ENCODE measurements around the gene SUCLG2. TPM values are rescaled to one million over a fixed set of nuclear protein-coding genes. Genes with fewer than 3 reads are reported as not detected.

Gene SUCLG2
- total RNA-seq, 2 experiments from 2014 or later = 58.2 to 61.1 TPM

DNA sequence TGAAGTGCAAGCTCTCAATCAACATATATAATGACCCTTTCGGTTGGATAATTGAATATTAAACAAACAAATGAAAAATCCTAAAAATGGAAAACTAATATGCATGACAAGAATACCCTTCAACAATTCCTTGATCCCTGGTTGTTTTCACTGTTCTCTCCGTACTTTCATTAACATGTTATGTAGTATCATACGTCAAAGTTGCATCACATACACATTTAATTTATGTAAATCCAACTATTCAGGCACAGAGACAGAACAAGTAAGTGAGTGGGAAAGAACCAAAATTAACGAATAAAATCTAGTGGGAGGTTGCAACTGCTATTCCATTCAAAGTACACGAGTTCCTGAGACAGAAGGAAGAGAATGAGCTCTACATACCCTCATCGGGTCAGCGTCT is 176.0 kb downstream of the SUCLG2 start:
- POLR2A ChIA-PET = no interaction called here
- CTCF ChIA-PET = interaction anchor here (1.2 kb wide), 1 partner anchor 15 kb away, joined by 3 read pairs; no protein-coding TSS in a partner anchor
- no peaks in the 10 kb centered on the region for H3K9me3 Mint-ChIP-seq (ENCODE audit: low read depth)
- no peaks in the 10 kb centered on the region for H3K27me3 Mint-ChIP-seq
- DNase-seq = no peak
- H3K36me3 Mint-ChIP-seq (ENCODE audit: low read depth) = peaks cover 40% of the 10 kb centered on the region
- H3K27ac Mint-ChIP-seq = no peak overlapping the region
- intact Hi-C loops (cut with DNase I, micrococcal nuclease) = no loop called here
- H3K4me1 Mint-ChIP-seq = peaks cover 7% of the 10 kb centered on the region
- ATAC-seq = no peak
- no peak overlapping the region for H3K4me3 Mint-ChIP-seq

DNA sequence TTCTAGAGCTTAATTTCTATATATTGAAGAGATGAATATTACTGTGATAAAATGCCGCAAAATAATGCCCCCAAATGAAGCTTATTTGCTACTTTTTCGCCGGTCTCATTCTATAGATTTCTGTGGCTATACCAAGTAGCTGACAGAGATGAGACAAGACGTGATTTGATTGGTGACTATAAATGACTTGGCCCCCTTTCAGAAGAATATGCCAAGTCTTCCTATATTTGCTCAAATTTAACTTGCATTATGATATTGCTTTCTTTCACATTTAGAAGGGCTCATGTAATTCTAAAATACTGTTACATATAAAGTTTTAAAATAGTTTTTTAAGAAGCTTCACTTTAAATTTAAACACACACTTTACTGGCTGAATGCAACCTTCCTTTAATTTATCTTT is 180.1 kb downstream of the SUCLG2 start:
- no peaks in the 10 kb centered on the region for H3K9me3 Mint-ChIP-seq (ENCODE audit: low read depth)
- ATAC-seq = no peak

DNA sequence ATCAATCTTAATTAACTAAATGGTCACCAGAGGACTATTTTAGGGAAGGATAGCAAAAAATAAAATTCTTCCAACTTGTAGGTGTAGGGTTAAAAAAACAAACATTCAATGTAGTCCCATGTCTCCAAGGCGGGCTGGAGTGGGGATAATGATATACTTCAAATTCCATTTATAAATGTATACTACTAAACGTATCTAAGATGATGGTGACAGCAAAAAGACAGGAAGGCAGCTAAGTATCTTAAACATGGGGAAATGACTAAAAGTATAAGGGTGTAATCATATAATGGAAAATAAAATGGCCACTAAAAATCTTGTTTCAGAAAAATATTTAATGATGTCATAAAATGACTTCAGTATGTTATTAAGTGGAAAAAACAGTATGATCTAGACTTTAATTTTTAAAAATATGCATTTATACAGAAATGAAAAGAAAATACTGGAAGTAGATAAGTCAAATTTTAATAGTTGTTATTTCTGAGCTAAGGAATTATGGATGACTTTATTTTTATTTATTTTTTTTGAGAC is 181.7 kb downstream of the SUCLG2 start:
- ChIA-PET CTCF (no interaction called here), POLR2A (no interaction called here)
- no peak for DNase-seq
- H3K27ac Mint-ChIP-seq = no peak overlapping the region
- intact Hi-C loops (cut with DNase I, micrococcal nuclease) = no loop called here
- no peaks in the 10 kb centered on the region for H3K9me3 Mint-ChIP-seq (ENCODE audit: low read depth)
- peaks cover 36% of the 10 kb centered on the region for H3K36me3 Mint-ChIP-seq (ENCODE audit: low read depth)
- ATAC-seq = no peak
- H3K4me1 Mint-ChIP-seq = peaks cover 5% of the 10 kb centered on the region
- no peaks in the 10 kb centered on the region for H3K27me3 Mint-ChIP-seq
- no peak overlapping the region for H3K4me3 Mint-ChIP-seq

More for the DNA sequence above, 180.1 kb downstream of the SUCLG2 start:
- no peak overlapping the region for H3K27ac Mint-ChIP-seq
- peaks cover 5% of the 10 kb centered on the region for H3K4me1 Mint-ChIP-seq
- POLR2A ChIA-PET = no interaction called here
- no peak for DNase-seq
- H3K27me3 Mint-ChIP-seq = no peaks in the 10 kb centered on the region
- no peak overlapping the region for H3K4me3 Mint-ChIP-seq
- intact Hi-C loops (cut with DNase I, micrococcal nuclease) = no loop called here
- CTCF ChIA-PET = interaction anchor here (0.7 kb wide), 1 partner anchor 15 kb away, joined by 3 read pairs; no protein-coding TSS in a partner anchor
- H3K36me3 Mint-ChIP-seq (ENCODE audit: low read depth) = peaks cover 33% of the 10 kb centered on the region

DNA sequence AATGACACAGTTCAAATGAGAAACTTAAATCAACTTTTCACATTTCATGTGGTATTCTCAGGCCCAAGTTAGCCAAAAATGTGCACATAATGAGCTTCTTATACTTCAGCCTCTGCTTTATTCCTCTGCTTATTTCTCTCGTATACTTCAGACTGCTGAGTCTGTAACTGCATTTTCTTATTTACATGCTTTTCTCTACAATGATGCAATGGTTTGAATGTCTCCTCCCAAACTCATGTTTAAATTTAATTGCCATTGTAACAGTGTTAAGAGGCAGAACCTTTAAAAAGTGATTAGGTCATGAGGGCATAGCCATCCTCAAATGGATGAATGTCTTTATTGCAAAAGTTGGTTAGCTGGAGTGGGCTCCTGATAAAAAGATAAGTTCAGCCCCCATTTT is 184.2 kb downstream of the SUCLG2 start:
- intact Hi-C loops (cut with DNase I, micrococcal nuclease) = no loop called here
- ATAC-seq (no peak), DNase-seq (no peak)
- CTCF ChIA-PET = no interaction called here
- H3K4me3 Mint-ChIP-seq = no peak overlapping the region
- POLR2A ChIA-PET = no interaction called here
- H3K27ac Mint-ChIP-seq = no peak overlapping the region
- peaks cover 32% of the 10 kb centered on the region for H3K36me3 Mint-ChIP-seq (ENCODE audit: low read depth)
- no peaks in the 10 kb centered on the region for H3K9me3 Mint-ChIP-seq (ENCODE audit: low read depth)
- no peaks in the 10 kb centered on the region for H3K4me1 Mint-ChIP-seq
- H3K27me3 Mint-ChIP-seq = no peaks in the 10 kb centered on the region

DNA sequence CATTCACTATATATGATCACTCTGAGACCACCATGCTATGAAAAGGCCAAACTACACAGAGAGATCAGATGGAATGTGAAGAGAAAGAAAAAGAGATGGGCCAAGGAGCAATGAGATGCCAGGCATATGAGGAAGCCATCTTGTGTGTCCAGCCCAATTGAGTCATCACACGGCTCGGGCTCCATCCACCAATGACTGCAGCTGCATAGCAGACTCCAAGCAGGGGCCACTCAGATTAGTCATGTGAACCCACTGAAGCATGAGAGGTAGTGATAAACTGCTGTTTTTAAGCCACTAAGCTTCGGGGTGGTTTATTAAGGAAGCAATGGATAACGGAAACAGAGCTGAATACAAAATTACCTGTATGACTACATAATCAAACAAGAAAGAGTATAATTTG is 185.9 kb downstream of the SUCLG2 start:
- ChIA-PET CTCF (no interaction called here), POLR2A (no interaction called here)
- no peak overlapping the region for H3K4me3 Mint-ChIP-seq
- H3K4me1 Mint-ChIP-seq = no peaks in the 10 kb centered on the region
- intact Hi-C loops (cut with DNase I, micrococcal nuclease) = no loop called here
- DNase-seq (no peak), ATAC-seq (no peak)
- H3K36me3 Mint-ChIP-seq (ENCODE audit: low read depth) = peaks cover 29% of the 10 kb centered on the region
- no peaks in the 10 kb centered on the region for H3K27me3 Mint-ChIP-seq
- H3K27ac Mint-ChIP-seq = no peak overlapping the region
- H3K9me3 Mint-ChIP-seq (ENCODE audit: low read depth) = no peaks in the 10 kb centered on the region

DNA sequence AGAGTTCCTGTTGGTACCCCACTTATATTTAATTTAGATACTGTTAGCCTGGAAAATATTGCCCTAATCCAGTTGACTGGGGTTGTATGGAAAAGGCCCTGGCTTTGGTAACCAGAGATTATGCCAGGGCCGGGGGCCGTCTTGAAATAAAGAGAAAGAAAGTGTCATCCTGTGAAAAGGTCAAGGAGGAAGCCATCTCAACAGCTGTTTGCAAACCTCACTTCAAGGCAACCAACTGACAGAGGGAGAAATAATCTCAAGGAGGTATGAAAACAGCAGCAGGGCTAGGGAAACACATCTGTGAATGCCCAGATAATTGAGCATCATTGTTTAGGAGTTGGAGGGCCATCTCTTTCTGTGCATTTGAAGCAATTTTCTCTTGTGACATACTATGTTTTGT is 190.8 kb downstream of the SUCLG2 start:
- peaks cover 13% of the 10 kb centered on the region for H3K4me1 Mint-ChIP-seq
- intact Hi-C loops (cut with DNase I, micrococcal nuclease) = no loop called here
- DNase-seq (no peak), ATAC-seq (no peak)
- no peak overlapping the region for H3K27ac Mint-ChIP-seq
- no peaks in the 10 kb centered on the region for H3K9me3 Mint-ChIP-seq (ENCODE audit: low read depth)
- CTCF ChIA-PET = no interaction called here
- H3K36me3 Mint-ChIP-seq (ENCODE audit: low read depth) = peaks cover 15% of the 10 kb centered on the region
- POLR2A ChIA-PET = no interaction called here
- no peaks in the 10 kb centered on the region for H3K27me3 Mint-ChIP-seq
- no peak overlapping the region for H3K4me3 Mint-ChIP-seq

DNA sequence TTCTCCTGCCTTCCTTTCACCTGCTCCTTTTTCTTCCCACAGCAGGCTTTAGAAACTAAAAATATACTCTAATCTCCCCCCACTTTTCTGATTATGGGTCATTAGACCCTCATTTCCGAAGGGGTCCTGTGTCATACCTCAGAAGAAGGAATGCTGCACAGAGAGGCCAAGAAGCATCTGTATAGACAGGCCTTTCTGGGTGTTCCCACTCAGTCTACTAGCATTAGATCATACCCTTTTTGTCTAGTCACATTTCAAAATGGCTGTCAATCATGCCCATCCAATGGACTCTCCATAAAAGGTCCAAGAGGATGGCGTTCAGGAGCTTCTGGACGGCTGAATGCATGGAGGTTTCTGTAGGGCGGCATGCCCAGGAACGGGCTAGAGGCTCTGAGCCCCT is 192.2 kb downstream of the SUCLG2 start:
- ChIA-PET CTCF (no interaction called here), POLR2A (no interaction called here)
- H3K27ac Mint-ChIP-seq = peak overlapping the region; percentile 11
- H3K36me3 Mint-ChIP-seq (ENCODE audit: low read depth) = peaks cover 7% of the 10 kb centered on the region
- H3K4me1 Mint-ChIP-seq = peaks cover 13% of the 10 kb centered on the region
- ATAC-seq (no peak), DNase-seq (no peak)
- H3K9me3 Mint-ChIP-seq (ENCODE audit: low read depth) = no peaks in the 10 kb centered on the region
- H3K27me3 Mint-ChIP-seq = no peaks in the 10 kb centered on the region
- intact Hi-C loops (cut with DNase I, micrococcal nuclease) = no loop called here
- no peak overlapping the region for H3K4me3 Mint-ChIP-seq

DNA sequence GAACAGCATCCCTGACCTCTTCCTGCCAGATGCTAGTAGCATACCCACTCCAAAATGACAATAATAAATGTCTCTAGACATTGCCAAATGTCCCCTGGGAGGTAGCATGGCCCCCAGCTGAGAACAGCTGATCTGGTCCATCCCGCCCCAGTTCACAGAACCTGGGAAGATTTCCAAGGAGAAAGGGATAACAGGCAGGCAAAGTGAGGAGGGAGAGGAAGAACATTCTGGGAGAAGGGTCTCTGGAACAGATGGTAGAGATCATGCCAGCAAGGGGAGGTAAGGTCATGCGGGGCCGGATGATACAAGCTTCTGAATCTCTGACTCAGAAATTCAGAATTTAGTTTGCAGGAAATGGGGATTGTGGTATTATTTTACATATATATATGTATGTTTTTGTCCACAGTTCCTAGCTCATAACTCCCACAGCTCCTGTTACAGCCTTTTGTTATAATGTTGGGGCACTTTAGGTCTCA is 192.7 kb downstream of the SUCLG2 start:
- peak overlapping the region; percentile 12 for H3K27ac Mint-ChIP-seq

DNA sequence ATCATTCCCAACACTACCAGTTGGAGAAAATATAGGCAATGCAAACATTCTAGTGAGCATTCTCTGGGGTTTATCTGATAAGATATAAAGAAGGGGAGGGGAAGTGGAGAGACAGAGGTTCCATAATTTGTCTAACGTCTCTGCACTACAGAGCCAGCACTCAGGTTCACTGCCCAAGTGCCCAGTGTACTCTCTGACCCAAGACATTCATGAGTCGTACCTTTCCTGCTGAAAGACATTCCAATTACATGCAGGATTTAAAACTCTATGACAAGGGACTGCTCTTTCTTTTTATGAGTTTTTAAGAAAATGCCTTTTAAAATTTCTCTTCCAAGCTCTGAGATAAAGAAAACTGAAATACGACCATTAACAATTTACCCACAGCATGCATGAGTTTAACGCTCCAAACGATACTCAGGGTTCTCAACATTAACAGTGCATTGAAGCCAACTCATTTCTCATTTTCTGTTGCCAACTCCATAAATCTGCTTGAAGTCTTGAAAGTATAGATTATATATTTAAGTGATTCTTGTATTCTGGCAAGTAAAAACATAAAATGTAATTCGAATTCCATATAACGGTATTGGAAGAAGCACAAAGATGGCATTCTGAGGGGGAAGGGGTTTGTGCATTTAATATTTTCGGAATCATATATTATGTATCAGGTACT is 193.4 kb downstream of the SUCLG2 start:
- Mint-ChIP-seq H3K9me3 (ENCODE audit: low read depth) (no peaks in the 10 kb centered on the region), H3K4me1 (peaks cover 13% of the 10 kb centered on the region), H3K4me3 (no peak overlapping the region), H3K27ac (no peak overlapping the region), H3K27me3 (no peaks in the 10 kb centered on the region), H3K36me3 (ENCODE audit: low read depth) (peaks cover 10% of the 10 kb centered on the region)
- intact Hi-C loops (cut with DNase I, micrococcal nuclease) = no loop called here
- CTCF ChIA-PET = interaction anchor here (0.7 kb wide), 1 partner anchor 8 kb away, joined by 4 read pairs; no protein-coding TSS in a partner anchor
- DNase-seq (no peak), ATAC-seq (no peak)
- POLR2A ChIA-PET = no interaction called here

More for the DNA sequence above, 192.7 kb downstream of the SUCLG2 start:
- Mint-ChIP-seq H3K4me1 (peaks cover 13% of the 10 kb centered on the region), H3K36me3 (ENCODE audit: low read depth) (peaks cover 7% of the 10 kb centered on the region), H3K4me3 (no peak overlapping the region), H3K9me3 (ENCODE audit: low read depth) (no peaks in the 10 kb centered on the region), H3K27me3 (no peaks in the 10 kb centered on the region)
- intact Hi-C loops (cut with DNase I, micrococcal nuclease) = no loop called here
- DNase-seq (peak; percentile 10), ATAC-seq (peak; percentile 36)
- POLR2A ChIA-PET = no interaction called here
- CTCF ChIA-PET = interaction anchor here (0.7 kb wide), 1 partner anchor 9 kb away, joined by 4 read pairs; no protein-coding TSS in a partner anchor

DNA sequence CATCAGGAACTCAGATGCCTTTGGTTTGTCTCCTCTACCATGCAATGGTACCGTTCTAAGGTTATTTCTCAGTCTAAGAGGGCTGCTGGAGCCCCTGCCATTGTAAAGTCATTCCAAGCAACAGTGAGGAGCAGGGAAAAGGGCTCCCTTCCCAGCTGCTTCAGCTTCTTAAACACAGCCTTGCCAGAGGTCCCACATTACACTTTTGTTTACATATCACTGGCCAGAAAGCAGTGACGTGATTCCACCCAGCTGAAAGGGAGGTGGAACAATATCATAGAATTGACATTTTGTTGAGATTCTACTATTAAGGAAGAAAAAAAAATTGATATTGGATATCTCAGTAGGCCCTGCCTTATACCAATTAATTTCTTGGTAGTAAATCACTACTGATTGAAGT is 194.6 kb downstream of the SUCLG2 start:
- ChIA-PET CTCF (no interaction called here), POLR2A (no interaction called here)
- H3K27ac Mint-ChIP-seq = no peak overlapping the region
- H3K9me3 Mint-ChIP-seq (ENCODE audit: low read depth) = no peaks in the 10 kb centered on the region
- no peak overlapping the region for H3K4me3 Mint-ChIP-seq
- H3K36me3 Mint-ChIP-seq (ENCODE audit: low read depth) = peaks cover 13% of the 10 kb centered on the region
- intact Hi-C loops (cut with DNase I, micrococcal nuclease) = no loop called here
- no peak for DNase-seq
- H3K27me3 Mint-ChIP-seq = no peaks in the 10 kb centered on the region
- peaks cover 13% of the 10 kb centered on the region for H3K4me1 Mint-ChIP-seq
- ATAC-seq = no peak

DNA sequence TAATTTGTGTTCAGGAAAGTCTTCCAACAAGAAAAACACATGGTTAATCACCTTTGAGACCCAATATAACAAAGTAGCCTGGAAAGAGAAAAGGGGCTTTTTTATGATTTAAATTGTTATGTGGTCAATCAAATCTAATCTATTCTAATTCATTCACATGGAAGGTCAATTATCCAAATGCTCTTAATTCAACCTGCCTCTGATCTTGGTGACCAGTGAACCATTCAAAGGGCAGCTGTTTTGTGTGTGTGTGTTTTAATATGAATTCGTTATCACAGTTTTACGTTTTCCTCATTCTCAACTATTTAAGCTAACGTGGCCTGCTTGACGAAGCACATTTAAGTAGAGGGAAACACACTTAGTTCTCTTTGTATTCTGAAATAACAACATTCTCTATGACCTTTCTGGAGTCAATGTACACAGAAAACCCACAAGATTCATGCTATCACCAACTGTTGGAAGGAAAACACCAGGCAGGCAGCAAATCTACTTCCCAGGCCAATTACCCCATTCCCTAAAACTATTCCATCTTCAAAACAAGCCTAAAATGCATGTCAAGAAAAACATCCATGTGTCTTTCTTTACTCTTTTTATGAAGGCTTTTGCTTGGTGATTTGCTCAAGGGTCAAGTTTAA is 195.4 kb downstream of the SUCLG2 start:
- no peaks in the 10 kb centered on the region for H3K9me3 Mint-ChIP-seq (ENCODE audit: low read depth)
- no peak overlapping the region for H3K4me3 Mint-ChIP-seq
- no peak for DNase-seq
- ATAC-seq = no peak
- no peaks in the 10 kb centered on the region for H3K27me3 Mint-ChIP-seq
- H3K4me1 Mint-ChIP-seq = peaks cover 13% of the 10 kb centered on the region
- H3K36me3 Mint-ChIP-seq (ENCODE audit: low read depth) = peaks cover 18% of the 10 kb centered on the region
- intact Hi-C loops (cut with DNase I, micrococcal nuclease) = no loop called here
- POLR2A ChIA-PET = no interaction called here
- H3K27ac Mint-ChIP-seq = no peak overlapping the region
- CTCF ChIA-PET = no interaction called here

DNA sequence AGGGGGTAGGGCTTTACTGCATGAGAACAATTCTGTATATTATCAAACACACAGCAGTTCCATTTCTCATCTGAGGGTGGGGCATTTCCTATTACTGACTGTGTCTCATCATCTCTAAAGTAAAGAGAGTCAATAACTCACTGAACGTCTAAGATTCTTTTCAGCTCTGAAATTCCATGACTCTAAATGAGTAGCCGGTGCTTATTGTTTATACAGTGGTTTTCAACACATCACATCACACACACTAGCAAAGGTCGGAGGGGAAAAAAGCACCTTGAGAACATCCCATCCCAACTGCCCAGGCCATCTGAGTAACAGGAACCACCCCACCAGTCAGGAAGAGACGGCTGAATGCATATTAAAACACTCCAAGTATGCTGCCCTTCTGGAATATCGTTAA is 196.0 kb downstream of the SUCLG2 start:
- H3K9me3 Mint-ChIP-seq (ENCODE audit: low read depth) = no peaks in the 10 kb centered on the region
- H3K27ac Mint-ChIP-seq = peak overlapping the region; percentile 11
- no peak overlapping the region for H3K4me3 Mint-ChIP-seq
- H3K36me3 Mint-ChIP-seq (ENCODE audit: low read depth) = peaks cover 16% of the 10 kb centered on the region
- ChIA-PET CTCF (no interaction called here), POLR2A (no interaction called here)
- DNase-seq (no peak), ATAC-seq (no peak)
- H3K4me1 Mint-ChIP-seq = peaks cover 13% of the 10 kb centered on the region
- no peaks in the 10 kb centered on the region for H3K27me3 Mint-ChIP-seq
- intact Hi-C loops (cut with DNase I, micrococcal nuclease) = no loop called here

Measured in activated CD4-positive, alpha-beta T cell treated with anti-CD3 and anti-CD28 coated beads for 36 hours (primary cell).